Measurements from ENCODE around the gene NSDHL.

GRCh38 chrX:152850465-152850864, 19.6 kb downstream of the NSDHL start:
- TF ChIP-seq, protein P1, sequence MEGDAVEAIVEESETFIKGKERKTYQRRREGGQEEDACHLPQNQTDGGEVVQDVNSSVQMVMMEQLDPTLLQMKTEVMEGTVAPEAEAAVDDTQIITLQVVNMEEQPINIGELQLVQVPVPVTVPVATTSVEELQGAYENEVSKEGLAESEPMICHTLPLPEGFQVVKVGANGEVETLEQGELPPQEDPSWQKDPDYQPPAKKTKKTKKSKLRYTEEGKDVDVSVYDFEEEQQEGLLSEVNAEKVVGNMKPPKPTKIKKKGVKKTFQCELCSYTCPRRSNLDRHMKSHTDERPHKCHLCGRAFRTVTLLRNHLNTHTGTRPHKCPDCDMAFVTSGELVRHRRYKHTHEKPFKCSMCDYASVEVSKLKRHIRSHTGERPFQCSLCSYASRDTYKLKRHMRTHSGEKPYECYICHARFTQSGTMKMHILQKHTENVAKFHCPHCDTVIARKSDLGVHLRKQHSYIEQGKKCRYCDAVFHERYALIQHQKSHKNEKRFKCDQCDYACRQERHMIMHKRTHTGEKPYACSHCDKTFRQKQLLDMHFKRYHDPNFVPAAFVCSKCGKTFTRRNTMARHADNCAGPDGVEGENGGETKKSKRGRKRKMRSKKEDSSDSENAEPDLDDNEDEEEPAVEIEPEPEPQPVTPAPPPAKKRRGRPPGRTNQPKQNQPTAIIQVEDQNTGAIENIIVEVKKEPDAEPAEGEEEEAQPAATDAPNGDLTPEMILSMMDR (conservative IDR thresholded peaks at IDR 0.05; ENCODE audit: low read depth in 2 of 2), result no peak
- TF ChIP-seq POLR2AphosphoS5 (IDR thresholded peaks at IDR 0.05; ENCODE audit: low read depth), result no peak
- no peak for TF ChIP-seq EZH2phosphoT487 (IDR thresholded peaks at IDR 0.05; ENCODE audit: unreplicated experiment)
